Liver (tissue), 9 donors: ENCODE measurements around the gene COL26A1. TPM values are rescaled to one million over a fixed set of nuclear protein-coding genes. Genes with fewer than 3 reads are reported as not detected.

Source experiments
- DNase-seq: peaks from one replicate; pipeline ENCODE4 v3.0.0-alpha.2; 2017; ENCODE audit warnings: low spot score
- H3K27ac ChIP-seq, 2 donors: one replicate each; pipeline ENCODE4 v1.7.0; 2013; ENCODE audit warnings: inconsistent platforms in 2 of 2, low read length in 2 of 2, control low read depth in 1 of 2, low read depth in 1 of 2, mild to moderate bottlenecking in 1 of 2
- H3K27me3 ChIP-seq, 4 donors: one replicate each; pipeline versions ENCODE4 v1.6.1 to v1.7.0; 2013; ENCODE audit warnings: low read length in 3 of 4, inconsistent platforms in 1 of 4, mild to moderate bottlenecking in 1 of 4, moderate library complexity in 1 of 4; ENCODE audit not compliant: control insufficient read depth in 4 of 4, insufficient read depth in 4 of 4
- H3K36me3 ChIP-seq, 4 donors: one replicate each; pipeline versions ENCODE4 v1.6.1 to v1.7.0; 2013; ENCODE audit warnings: low read length in 3 of 4, mild to moderate bottlenecking in 3 of 4, low read depth in 1 of 4, moderate library complexity in 1 of 4; ENCODE audit not compliant: control insufficient read depth in 4 of 4, insufficient read depth in 3 of 4
- H3K4me1 ChIP-seq, 4 donors: one replicate each; pipeline versions ENCODE4 v1.6.1 to v1.7.0; 2013; ENCODE audit warnings: low read length in 3 of 4, mild to moderate bottlenecking in 3 of 4, moderate library complexity in 1 of 4; ENCODE audit not compliant: control insufficient read depth in 4 of 4, insufficient read depth in 4 of 4
- H3K4me3 ChIP-seq, 3 donors: one replicate each; pipeline versions ENCODE4 v1.6.1 to v1.7.0; 2013; ENCODE audit warnings: low read length in 3 of 3, control low read depth in 1 of 3, low read depth in 1 of 3, mild to moderate bottlenecking in 1 of 3
- H3K9ac ChIP-seq, 2 donors: one replicate each; pipeline ENCODE4 v1.7.0; 2013; ENCODE audit warnings: low read length in 2 of 2, mild to moderate bottlenecking in 2 of 2, moderate library complexity in 2 of 2, control low read depth in 1 of 2, low read depth in 1 of 2
- H3K9me3 ChIP-seq, 4 donors: one replicate each; pipeline versions ENCODE4 v1.6.1 to v1.7.0; 2013; ENCODE audit warnings: low read length in 3 of 4; ENCODE audit not compliant: control insufficient read depth in 4 of 4
- ATF3 ChIP-seq: IDR thresholded peaks from 2 replicates; pipeline ENCODE4 v1.6.1; 2016; ENCODE audit warnings: antibody characterized with exemption
- EGR1 ChIP-seq, 2 donors: IDR thresholded peaks; 2 replicates each; pipeline ENCODE4 v1.6.1; 2016 to 2018; ENCODE audit warnings: antibody characterized with exemption in 2 of 2, low read depth in 2 of 2
- FOXA1 ChIP-seq: IDR thresholded peaks from 2 replicates; pipeline ENCODE4 v1.6.1; 2016; ENCODE audit warnings: antibody characterized with exemption
- FOXA2 ChIP-seq: IDR thresholded peaks from 2 replicates; pipeline ENCODE4 v1.6.1; 2016; ENCODE audit warnings: antibody characterized with exemption
- GABPA ChIP-seq, 2 donors: IDR thresholded peaks in 1 of 2; conservative IDR thresholded peaks in 1 of 2; 2 replicates each; pipeline ENCODE4 v1.6.1; 2016; ENCODE audit warnings: antibody characterized with exemption in 2 of 2, mild to moderate bottlenecking in 1 of 2, moderate library complexity in 1 of 2
- HNF4A ChIP-seq, 2 donors: conservative IDR thresholded peaks; 2 replicates each; pipeline ENCODE4 v1.6.1; 2016; ENCODE audit warnings: antibody characterized with exemption in 2 of 2, mild to moderate bottlenecking in 2 of 2
- HNF4G ChIP-seq: IDR thresholded peaks from 2 replicates; pipeline ENCODE4 v1.6.1; 2016; ENCODE audit warnings: antibody characterized with exemption
- JUND ChIP-seq, 2 donors: IDR thresholded peaks; 2 replicates each; pipeline ENCODE4 v1.6.1; 2016; ENCODE audit warnings: antibody characterized with exemption in 2 of 2
- MAX ChIP-seq: IDR thresholded peaks from 2 replicates; pipeline ENCODE4 v1.6.1; 2016; ENCODE audit warnings: antibody characterized with exemption
- NR2F2 ChIP-seq: IDR thresholded peaks from 2 replicates; pipeline ENCODE4 v1.6.1; 2016; ENCODE audit warnings: antibody characterized with exemption
- RAD21 ChIP-seq, 2 donors: IDR thresholded peaks; 2 replicates each; pipeline ENCODE4 v1.6.1; 2016; ENCODE audit warnings: antibody characterized with exemption in 2 of 2, mild to moderate bottlenecking in 2 of 2
- RXRA ChIP-seq, 2 donors: IDR thresholded peaks; 2 replicates each; pipeline ENCODE4 v1.6.1; 2017 to 2018; ENCODE audit warnings: antibody characterized with exemption in 2 of 2, mild to moderate bottlenecking in 1 of 2
- SP1 ChIP-seq: IDR thresholded peaks from 2 replicates; pipeline ENCODE4 v1.6.1; 2018; ENCODE audit warnings: antibody characterized with exemption, mild to moderate bottlenecking
- YY1 ChIP-seq: IDR thresholded peaks from 2 replicates; pipeline ENCODE4 v1.6.1; 2016; ENCODE audit warnings: antibody characterized with exemption, mild to moderate bottlenecking
- WGBS: extraction: QIAGEN DNeasy Blood & Tissue Kit; methylation state at CpG from one replicate; pipeline ENCODE4 v1.1.7; 2013; 5-methylcytosine and 5-hydroxymethylcytosine counted together
- polyA plus RNA-seq, 2 donors: library from polyadenylated mRNA; stranded (reverse) in 1 of 2; unstranded in 1 of 2; fragments of 200-250 nt in 1 of 2; fragments of >200 nt in 1 of 2; fragmentation: Nextera tagmentation in 1 of 2; extraction: Ambion mirVana in 1 of 2; gene quantifications; one replicate each; pipeline versions ENCODE4 v1.2.1 to v1.2.3, GENCODE V29; 2013 to 2015
- total RNA-seq, 2 donors: library from RNA; depleted of rRNA; stranded (reverse); fragments of >200 nt; gene quantifications; one replicate each; pipeline ENCODE4 v1.2.3, GENCODE V29; 2014
- TF ChIP-seq, protein P1 (sequence below): fragments of 150-350 bp; IDR thresholded peaks from 2 replicates; pipeline ENCODE4 v1.5.1; 2017; ENCODE audit warnings: improper control_type of control experiment, low read depth, low read length; ENCODE audit not compliant: missing input control
- TF ChIP-seq, protein P2 (sequence below): IDR thresholded peaks from 2 replicates; pipeline ENCODE4 v1.6.1; 2016; ENCODE audit warnings: antibody characterized with exemption, mild to moderate bottlenecking
- TF ChIP-seq, protein P3 (sequence below): IDR thresholded peaks from 2 replicates; pipeline ENCODE4 v1.6.1; 2016; ENCODE audit warnings: antibody characterized with exemption
- donor health status: healthy.
- donor health status: healthy.
- donor health status: healthy.
- donor health status: healthy.
- donor health status: healthy.

Gene COL26A1
- total and polyA plus RNA-seq, 4 donors = 0.76 to 1.8 (median 0.96) TPM

GRCh38 chr7:101367676-101368075 lies 5.0 kb downstream of the COL26A1 start:
- Histone ChIP-seq H3K4me3 (no peak overlapping the region), H3K9ac (no peak overlapping the region), H3K27ac (no peak overlapping the region), H3K9me3 (no peaks in the 10 kb centered on the region), H3K36me3 (no peaks in the 10 kb centered on the region), H3K4me1 (peaks cover 4 to 12% (median 7%) of the 10 kb centered on the region in 4 donors), H3K27me3 (no peaks in the 10 kb centered on the region)
- 89% methylated on average over 1 of the region's 1 CpG for WGBS
- TF ChIP-seq HNF4G = no peak
- no peak for TF ChIP-seq FOXA1
- TF ChIP-seq GABPA (IDR thresholded peaks at IDR 0.05 in 1 of 2, conservative IDR thresholded peaks at IDR 0.05 in 1 of 2) = no peak
- TF ChIP-seq HNF4A (conservative IDR thresholded peaks at IDR 0.05) = no peak
- TF ChIP-seq, protein P1, sequence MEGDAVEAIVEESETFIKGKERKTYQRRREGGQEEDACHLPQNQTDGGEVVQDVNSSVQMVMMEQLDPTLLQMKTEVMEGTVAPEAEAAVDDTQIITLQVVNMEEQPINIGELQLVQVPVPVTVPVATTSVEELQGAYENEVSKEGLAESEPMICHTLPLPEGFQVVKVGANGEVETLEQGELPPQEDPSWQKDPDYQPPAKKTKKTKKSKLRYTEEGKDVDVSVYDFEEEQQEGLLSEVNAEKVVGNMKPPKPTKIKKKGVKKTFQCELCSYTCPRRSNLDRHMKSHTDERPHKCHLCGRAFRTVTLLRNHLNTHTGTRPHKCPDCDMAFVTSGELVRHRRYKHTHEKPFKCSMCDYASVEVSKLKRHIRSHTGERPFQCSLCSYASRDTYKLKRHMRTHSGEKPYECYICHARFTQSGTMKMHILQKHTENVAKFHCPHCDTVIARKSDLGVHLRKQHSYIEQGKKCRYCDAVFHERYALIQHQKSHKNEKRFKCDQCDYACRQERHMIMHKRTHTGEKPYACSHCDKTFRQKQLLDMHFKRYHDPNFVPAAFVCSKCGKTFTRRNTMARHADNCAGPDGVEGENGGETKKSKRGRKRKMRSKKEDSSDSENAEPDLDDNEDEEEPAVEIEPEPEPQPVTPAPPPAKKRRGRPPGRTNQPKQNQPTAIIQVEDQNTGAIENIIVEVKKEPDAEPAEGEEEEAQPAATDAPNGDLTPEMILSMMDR = no peak
- TF ChIP-seq YY1 = no peak
- no peak for TF ChIP-seq EGR1 (IDR thresholded peaks at IDR 0.05; ENCODE audit: low read depth in 2 of 2)
- no peak for TF ChIP-seq MAX
- TF ChIP-seq FOXA2 = no peak
- TF ChIP-seq NR2F2 = no peak
- TF ChIP-seq ATF3 = no peak
- no peak for TF ChIP-seq RXRA (IDR thresholded peaks at IDR 0.05)
- TF ChIP-seq RAD21 (IDR thresholded peaks at IDR 0.05) = no peak
- TF ChIP-seq SP1 = no peak
- TF ChIP-seq, protein P2, sequence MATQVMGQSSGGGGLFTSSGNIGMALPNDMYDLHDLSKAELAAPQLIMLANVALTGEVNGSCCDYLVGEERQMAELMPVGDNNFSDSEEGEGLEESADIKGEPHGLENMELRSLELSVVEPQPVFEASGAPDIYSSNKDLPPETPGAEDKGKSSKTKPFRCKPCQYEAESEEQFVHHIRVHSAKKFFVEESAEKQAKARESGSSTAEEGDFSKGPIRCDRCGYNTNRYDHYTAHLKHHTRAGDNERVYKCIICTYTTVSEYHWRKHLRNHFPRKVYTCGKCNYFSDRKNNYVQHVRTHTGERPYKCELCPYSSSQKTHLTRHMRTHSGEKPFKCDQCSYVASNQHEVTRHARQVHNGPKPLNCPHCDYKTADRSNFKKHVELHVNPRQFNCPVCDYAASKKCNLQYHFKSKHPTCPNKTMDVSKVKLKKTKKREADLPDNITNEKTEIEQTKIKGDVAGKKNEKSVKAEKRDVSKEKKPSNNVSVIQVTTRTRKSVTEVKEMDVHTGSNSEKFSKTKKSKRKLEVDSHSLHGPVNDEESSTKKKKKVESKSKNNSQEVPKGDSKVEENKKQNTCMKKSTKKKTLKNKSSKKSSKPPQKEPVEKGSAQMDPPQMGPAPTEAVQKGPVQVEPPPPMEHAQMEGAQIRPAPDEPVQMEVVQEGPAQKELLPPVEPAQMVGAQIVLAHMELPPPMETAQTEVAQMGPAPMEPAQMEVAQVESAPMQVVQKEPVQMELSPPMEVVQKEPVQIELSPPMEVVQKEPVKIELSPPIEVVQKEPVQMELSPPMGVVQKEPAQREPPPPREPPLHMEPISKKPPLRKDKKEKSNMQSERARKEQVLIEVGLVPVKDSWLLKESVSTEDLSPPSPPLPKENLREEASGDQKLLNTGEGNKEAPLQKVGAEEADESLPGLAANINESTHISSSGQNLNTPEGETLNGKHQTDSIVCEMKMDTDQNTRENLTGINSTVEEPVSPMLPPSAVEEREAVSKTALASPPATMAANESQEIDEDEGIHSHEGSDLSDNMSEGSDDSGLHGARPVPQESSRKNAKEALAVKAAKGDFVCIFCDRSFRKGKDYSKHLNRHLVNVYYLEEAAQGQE = no peak
- TF ChIP-seq JUND (IDR thresholded peaks at IDR 0.05) = no peak
- TF ChIP-seq, protein P3, sequence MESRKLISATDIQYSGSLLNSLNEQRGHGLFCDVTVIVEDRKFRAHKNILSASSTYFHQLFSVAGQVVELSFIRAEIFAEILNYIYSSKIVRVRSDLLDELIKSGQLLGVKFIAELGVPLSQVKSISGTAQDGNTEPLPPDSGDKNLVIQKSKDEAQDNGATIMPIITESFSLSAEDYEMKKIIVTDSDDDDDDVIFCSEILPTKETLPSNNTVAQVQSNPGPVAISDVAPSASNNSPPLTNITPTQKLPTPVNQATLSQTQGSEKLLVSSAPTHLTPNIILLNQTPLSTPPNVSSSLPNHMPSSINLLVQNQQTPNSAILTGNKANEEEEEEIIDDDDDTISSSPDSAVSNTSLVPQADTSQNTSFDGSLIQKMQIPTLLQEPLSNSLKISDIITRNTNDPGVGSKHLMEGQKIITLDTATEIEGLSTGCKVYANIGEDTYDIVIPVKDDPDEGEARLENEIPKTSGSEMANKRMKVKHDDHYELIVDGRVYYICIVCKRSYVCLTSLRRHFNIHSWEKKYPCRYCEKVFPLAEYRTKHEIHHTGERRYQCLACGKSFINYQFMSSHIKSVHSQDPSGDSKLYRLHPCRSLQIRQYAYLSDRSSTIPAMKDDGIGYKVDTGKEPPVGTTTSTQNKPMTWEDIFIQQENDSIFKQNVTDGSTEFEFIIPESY = no peak
- no peak for DNase-seq
